T-helper 22 cell (primary cell): Measurements from ENCODE around the gene PLIN4.
"Not testable (repeated sequence)": the region's sequence is repeated elsewhere in the genome, so short reads cannot be mapped to it uniquely, and the experiment has no call there.

Experiments
- DNase-seq: peaks from one replicate; pipeline ENCODE4 v3.0.0-alpha.2; 2020; ENCODE audit warnings: low read depth

The PLIN4 gene

GRCh38 chr19:4518345-4519171 is at the start of gene PLIN4:
Gene PLIN4 (minus strand): TSS chr19:4518486. CDS start chr19:4518272, 214 bp downstream.
- DNase-seq = no peak

GRCh38 chr19:4567584-4568071 is 49.3 kb upstream of the PLIN4 start:
- peak; percentile 21 for DNase-seq

- no peak for DNase-seq
These were observed 48.2 kb upstream of the PLIN4 start for GRCh38 chr19:4566402-4567051.

GRCh38 chr19:4563562-4563961 is 45.3 kb upstream of the PLIN4 start:
- not testable (repeated sequence) for DNase-seq

GRCh38 chr19:4562085-4562484 is 43.8 kb upstream of the PLIN4 start:
- DNase-seq = not testable (repeated sequence)

- DNase-seq = no peak
These were observed 41.3 kb upstream of the PLIN4 start, which contains the start of gene SEMA6B for GRCh38 chr19:4559569-4559968. Gene SEMA6B (minus strand): TSS chr19:4559684. CDS start chr19:4558457, 1,227 bp downstream.

GRCh38 chr19:4557971-4558941 is 40.0 kb upstream of the PLIN4 start:
- no peak for DNase-seq

GRCh38 chr19:4557144-4557970 is 39.1 kb upstream of the PLIN4 start:
- DNase-seq = no peak

- no peak for DNase-seq
These were observed 38.4 kb upstream of the PLIN4 start for GRCh38 chr19:4556597-4557127.

GRCh38 chr19:4555657-4556561 is 37.6 kb upstream of the PLIN4 start:
- DNase-seq = no peak

GRCh38 chr19:4554717-4555116 is 36.4 kb upstream of the PLIN4 start:
- DNase-seq = no peak

- no peak for DNase-seq
These were observed 35.5 kb upstream of the PLIN4 start for GRCh38 chr19:4553775-4554174.

GRCh38 chr19:4553092-4553695 is 34.9 kb upstream of the PLIN4 start:
- DNase-seq = no peak

GRCh38 chr19:4552525-4552819 is 34.2 kb upstream of the PLIN4 start:
- no peak for DNase-seq

- no peak for DNase-seq
These were observed 32.3 kb upstream of the PLIN4 start for GRCh38 chr19:4550479-4551050.

- DNase-seq = no peak
These were observed 31.7 kb upstream of the PLIN4 start for GRCh38 chr19:4550018-4550417.

- no peak for DNase-seq
These were observed 29.9 kb upstream of the PLIN4 start for GRCh38 chr19:4548238-4548584.

GRCh38 chr19:4547303-4548237 is 29.3 kb upstream of the PLIN4 start:
- no peak for DNase-seq
